A673 (cell line): ENCODE results near the gene PPBP. TPM values are rescaled to one million over a fixed set of nuclear protein-coding genes. Genes with fewer than 3 reads are reported as not detected.

Source experiments
- BruUV-seq: library from RNA; stranded (reverse); fragments of 400-500 nt; replicated peaks from 2 replicates; lab custom pipeline; 2021; lab: Mats Ljungman, UMichigan
- CTCF ChIA-PET: fragments of 300-600 bp; sonication (Branson Sonifier 250); formaldehyde crosslinking; loops from one replicate; lab custom pipeline; 2022; ENCODE audit warnings: antibody characterized with exemption; lab: Charles Lee
- POLR2A ChIA-PET: fragments of 300-600 bp; sonication (Branson Sonifier 250); formaldehyde crosslinking; loops from one replicate; lab custom pipeline; 2022; ENCODE audit warnings: antibody characterized with exemption; ENCODE audit not compliant: low non-redundant PET; lab: Charles Lee
- DNase-seq: peaks from one replicate; pipeline ENCODE4 v3.0.0-alpha.2; 2015; ENCODE audit warnings: low spot score
- H3K27ac ChIP-seq: fragments of 200-600 bp; sonication (generic); 2 replicates; pipeline ENCODE4 v1.5.1; 2016; ENCODE audit warnings: mixed run types, low read depth, mild to moderate bottlenecking, mixed read lengths, antibody characterized with exemption, low read length; ENCODE audit not compliant: poor library complexity, severe bottlenecking
- H3K27me3 ChIP-seq: fragments of 200-600 bp; sonication (generic); replicated peaks from 2 replicates; pipeline ENCODE4 v1.6.1; 2017; ENCODE audit warnings: mixed run types, low read depth, mild to moderate bottlenecking, mixed read lengths, antibody characterized with exemption, low read length; ENCODE audit not compliant: insufficient read depth, poor library complexity
- H3K36me3 ChIP-seq: fragments of 200-600 bp; sonication (generic); 2 replicates; pipeline ENCODE4 v1.6.1; 2016; ENCODE audit warnings: mixed run types, mild to moderate bottlenecking, mixed read lengths, antibody characterized with exemption, low read length; ENCODE audit not compliant: insufficient read depth, poor library complexity, severe bottlenecking
- H3K4me1 ChIP-seq: fragments of 200-600 bp; sonication (generic); 2 replicates; pipeline ENCODE4 v1.6.1; 2017; ENCODE audit warnings: mixed run types, mild to moderate bottlenecking, mixed read lengths, antibody characterized with exemption, low read length; ENCODE audit not compliant: insufficient read depth, poor library complexity, severe bottlenecking
- H3K4me3 ChIP-seq: fragments of 200-600 bp; sonication (generic); 2 replicates; pipeline ENCODE4 v1.5.1; 2016; ENCODE audit warnings: low read depth, mixed run types, mild to moderate bottlenecking, mixed read lengths, low read length; ENCODE audit not compliant: poor library complexity, severe bottlenecking
- H3K9me3 ChIP-seq: fragments of 200-600 bp; sonication (generic); 2 replicates; pipeline ENCODE4 v1.6.1; 2016; ENCODE audit warnings: mixed run types, low read depth, mild to moderate bottlenecking, mixed read lengths, antibody characterized with exemption, low read length; ENCODE audit not compliant: poor library complexity, severe bottlenecking
- CTCF ChIP-seq: fragments of 300-800, 200-600 bp; sonication (generic); conservative IDR thresholded peaks from 2 replicates; pipeline ENCODE4 v1.5.1; 2017; ENCODE audit warnings: low read depth, mild to moderate bottlenecking, antibody characterized with exemption, low read length, moderate library complexity, mixed read lengths
- EZH2 ChIP-seq: fragments of 200-600 bp; sonication (generic); IDR thresholded peaks from 2 replicates; pipeline ENCODE4 v1.6.1; 2017; ENCODE audit warnings: borderline replicate concordance, low read depth, mild to moderate bottlenecking, mixed read lengths, antibody characterized with exemption, low read length; ENCODE audit not compliant: poor library complexity, severe bottlenecking
- intact Hi-C: fragments of 100-400 bp; cut with micrococcal nuclease; formaldehyde crosslinking; loops from one replicate; pipeline ENCODE4 v1.10.0; 2022; ENCODE audit not compliant: unreplicated experiment
- total RNA-seq: library from RNA; stranded (reverse); gene quantifications from 2 replicates; pipeline ENCODE4 v1.2.3, GENCODE V29; 2021

Gene PPBP
- total RNA-seq, 1 experiment from 2014 or later: not detected

GRCh38 chr4:73945140-73945539, 42.9 kb downstream of the PPBP start:
- Histone ChIP-seq H3K9me3 (no peaks in the 10 kb centered on the region), H3K4me1 (no peaks in the 10 kb centered on the region), H3K4me3 (no peak overlapping the region), H3K36me3 (no peaks in the 10 kb centered on the region), H3K27me3 (peaks cover 11% of the 10 kb centered on the region), H3K27ac (no peak overlapping the region)
- intact Hi-C loops: loop anchor here (10.0 kb wide), 1 partner anchor 190 kb away; no protein-coding TSS in a partner anchor
- ChIA-PET POLR2A (interaction anchor here (0.6 kb wide), 1 partner anchor 305 kb away, joined by 3 read pairs; no protein-coding TSS in a partner anchor), CTCF (no interaction called here)
- no peak for DNase-seq
- no TSS peak for BruUV-seq
- TF ChIP-seq CTCF (no peak), EZH2 (no peak)

DNA sequence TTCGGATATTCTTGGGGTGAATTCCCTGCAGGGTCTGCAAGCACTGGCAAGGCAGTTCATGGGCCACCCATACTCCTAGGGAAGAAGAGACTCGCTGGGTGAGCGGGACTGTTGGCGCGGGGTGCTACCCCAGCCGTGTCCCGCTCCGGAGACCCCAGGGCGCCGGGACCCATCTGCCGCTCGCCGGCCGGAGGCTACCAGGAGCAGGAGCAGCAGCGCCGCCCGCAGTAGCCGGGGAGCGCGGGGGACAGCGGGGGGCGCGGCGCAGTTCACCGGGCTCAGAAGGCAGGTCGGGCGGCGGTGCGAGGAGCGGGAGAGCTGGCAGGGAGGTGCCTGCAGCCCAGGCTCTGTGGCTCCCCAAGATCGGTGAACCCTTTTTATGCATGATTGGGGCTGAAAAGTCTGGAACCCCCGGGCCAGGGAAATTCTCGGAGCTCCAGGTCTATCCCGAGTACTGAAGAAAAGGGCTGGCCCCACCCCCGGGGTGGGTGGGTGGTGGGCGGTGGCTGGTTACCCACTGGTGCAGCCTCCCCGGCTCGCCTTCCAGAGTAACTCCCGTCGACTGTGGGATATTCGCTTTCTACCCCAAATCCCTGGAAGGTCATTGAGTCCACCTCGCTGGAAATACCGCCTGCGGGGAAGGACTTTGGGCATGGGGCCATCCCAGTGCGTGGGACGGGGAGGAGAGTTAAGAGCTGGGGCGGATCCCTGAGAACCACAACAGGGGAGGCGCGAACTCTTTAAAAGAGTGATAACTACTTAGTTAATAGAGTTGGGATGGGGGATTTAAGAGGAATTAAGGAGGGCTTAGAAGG, 43.7 kb downstream of the PPBP start:
- Histone ChIP-seq H3K4me1 (no peaks in the 10 kb centered on the region), H3K27me3 (peaks cover 11% of the 10 kb centered on the region), H3K9me3 (no peaks in the 10 kb centered on the region), H3K4me3 (peak overlapping the region; percentile 31), H3K27ac (no peak overlapping the region), H3K36me3 (no peaks in the 10 kb centered on the region)
- ChIA-PET CTCF (interaction anchor here (0.6 kb wide), 1 partner anchor 15 kb away, joined by 6 read pairs; no protein-coding TSS in a partner anchor), POLR2A (no interaction called here)
- no peak for DNase-seq
- no TSS peak for BruUV-seq
- TF ChIP-seq CTCF (no peak), EZH2 (peak; percentile 48)
- intact Hi-C loops: loop anchor here (10.0 kb wide), 1 partner anchor 191 kb away; no protein-coding TSS in a partner anchor

GRCh38 chr4:73943555-73943954, 44.4 kb downstream of the PPBP start:
- no peak for TF ChIP-seq CTCF
- no peaks in the 10 kb centered on the region for H3K9me3 ChIP-seq
- no peaks in the 10 kb centered on the region for H3K4me1 ChIP-seq
- no peaks in the 10 kb centered on the region for H3K36me3 ChIP-seq
- intact Hi-C loops: loop anchor here (10.0 kb wide), 1 partner anchor 191 kb away; no protein-coding TSS in a partner anchor
- H3K4me3 ChIP-seq: no peak overlapping the region
- BruUV-seq: no TSS peak
- CTCF ChIA-PET: no interaction called here
- no peak for DNase-seq
- peaks cover 11% of the 10 kb centered on the region for H3K27me3 ChIP-seq
- POLR2A ChIA-PET: no interaction called here
- no peak overlapping the region for H3K27ac ChIP-seq
